ENCODE data around the gene UBE2R2. TPM values are rescaled to one million over a fixed set of nuclear protein-coding genes. Genes with fewer than 3 reads are reported as not detected.

Gene UBE2R2
- total and polyA plus RNA-seq, 2 of the 8 experiments (the other 6 are each of a cell fraction or from before 2014, with no cell fraction given): 19.4 to 42.1 TPM

- CTCF ChIA-PET (ENCODE audit: partially characterized antibody): interaction anchor here (0.7 to 6.5 kb wide), 25 partner anchors 11 to 807 kb away, joined by 3 to 70 read pairs (median 4); partner anchors contain the start of gene DCAF12
- no peak for DNase-seq (ENCODE audit: low read depth in 1 of 2, low spot score in 2 of 2)
- H3K4ac ChIP-seq (replicated peaks; ENCODE audit: insufficient read length, low read depth, low read length): no peak overlapping the region
- TF ChIP-seq CBX5 (IDR thresholded peaks at IDR 0.05; ENCODE audit: low read depth, low read length) (no peak), SIRT6 (IDR thresholded peaks at IDR 0.05; ENCODE audit: low read length) (no peak), EZH2 (IDR thresholded peaks at IDR 0.05; ENCODE audit: low read depth, low read length, severe bottlenecking) (no peak), USF2 (IDR thresholded peaks at IDR 0.05; ENCODE audit: low read length) (no peak), SUZ12 (IDR thresholded peaks at IDR 0.05; ENCODE audit: low read length) (no peak), ATF2 (IDR thresholded peaks at IDR 0.05; ENCODE audit: low read length) (no peak), CHD1 (IDR thresholded peaks at IDR 0.05; ENCODE audit: low read depth, low read length) (no peak), RNF2 (IDR thresholded peaks at IDR 0.05; ENCODE audit: borderline replicate concordance, low read depth, low read length, missing control alignments, poor library complexity, severe bottlenecking) (no peak), SIX5 (IDR thresholded peaks at IDR 0.05; ENCODE audit: low read depth, low read length) (no peak)
Observed at GRCh38 chr9:33923998-33924701, 107.2 kb downstream of the UBE2R2 start.

More at GRCh38 chr9:33923998-33924701, 107.2 kb downstream of the UBE2R2 start:
- no peak overlapping the region for H4K5ac ChIP-seq (ENCODE audit: insufficient read length, low read depth, low read length)
- 89% methylated on average over 14 of the region's 14 CpGs; no CpG with 5 or more reads in 1 of the 2 experiments for WGBS, 2 experiments (ENCODE audit: extremely low coverage in 1 of 2, insufficient coverage in 1 of 2, insufficient read length in 1 of 2, insufficient replicate concordance in 2 of 2, low coverage in 1 of 2, low lambda C conversion rate in 2 of 2, missing lambda C conversion rate in 1 of 2)
- POLR2A ChIA-PET (ENCODE audit: partially characterized antibody): interaction anchor here (1.2 to 3.2 kb wide), 3 partner anchors 24 to 124 kb away, joined by 3 to 10 read pairs (median 3); partner anchors contain the start of gene UBAP2
- no peaks in the 10 kb centered on the region for H3K79me2 ChIP-seq (ENCODE audit: control insufficient read depth in 1 of 2, insufficient read depth in 2 of 2, low read length in 2 of 2)
- no peak overlapping the region for H2BK15ac ChIP-seq (ENCODE audit: low read length)
- H2BK120ac ChIP-seq (replicated peaks; ENCODE audit: low read depth, low read length): no peak overlapping the region
- H3K79me1 ChIP-seq (ENCODE audit: low read depth, low read length): no peaks in the 10 kb centered on the region
- 0 out of 2 replicates have a peak overlapping the region, but pooled peaks have one; percentile 4 for H3K27ac ChIP-seq (ENCODE audit: low read depth, low read length)
- H3K36me3 ChIP-seq (ENCODE audit: control insufficient read depth in 2 of 4, insufficient read depth in 4 of 4, low read length in 3 of 4): peaks cover 56 to 83% (median 70%) of the 10 kb centered on the region in 4 experiments
- H2BK12ac ChIP-seq (ENCODE audit: low read depth, low read length): no peak overlapping the region
- H3K56ac ChIP-seq (replicated peaks; ENCODE audit: insufficient read length, low read depth, low read length): no peak overlapping the region
- H3K9me3 ChIP-seq (ENCODE audit: insufficient read depth in 2 of 2, low read depth in 1 of 2, low read length in 1 of 2): no peaks in the 10 kb centered on the region
- no peak overlapping the region for H3K4me3 ChIP-seq (ENCODE audit: extremely low read depth in 1 of 4, insufficient read depth in 2 of 4, low read depth in 3 of 4, low read length in 4 of 4)
- no peak overlapping the region for H3K9ac ChIP-seq (replicated peaks in 1 of 4; ENCODE audit: extremely low read depth in 1 of 4, low read depth in 3 of 4, low read length in 3 of 4)
- no peak overlapping the region for H3K4me2 ChIP-seq (ENCODE audit: insufficient read depth in 1 of 2, low read depth in 2 of 2, low read length in 2 of 2)
- H4K91ac ChIP-seq (replicated peaks; ENCODE audit: insufficient read length, low read length): no peak overlapping the region
- H4K8ac ChIP-seq (ENCODE audit: extremely low read depth, insufficient read depth, low read length): no peak overlapping the region
- no peak overlapping the region for H2BK20ac ChIP-seq (ENCODE audit: low read length)
- no peak overlapping the region for H2BK5ac ChIP-seq (ENCODE audit: low read depth, low read length)
- no peak overlapping the region for H2AK5ac ChIP-seq (ENCODE audit: low read depth, low read length)
- no peaks in the 10 kb centered on the region for H3K23me2 ChIP-seq (ENCODE audit: low read depth, low read length)
- H3K14ac ChIP-seq (ENCODE audit: insufficient read length): no peak overlapping the region
- H2AFZ ChIP-seq (ENCODE audit: low read length): no peak overlapping the region
- FAIRE-seq: no peak
- H3K4me1 ChIP-seq (replicated peaks in 1 of 4; ENCODE audit: control insufficient read depth in 3 of 4, insufficient read depth in 4 of 4, low read length in 3 of 4): peaks cover 0 to 4% (median under 1%) of the 10 kb centered on the region in 4 experiments; a peak in 2 of 7 replicates
- no peak overlapping the region for H3K18ac ChIP-seq (ENCODE audit: extremely low read depth, low read length)
- peaks cover 2 to 5% of the 10 kb centered on the region in 2 experiments for H4K20me1 ChIP-seq (replicated peaks in 1 of 2; ENCODE audit: control insufficient read depth in 1 of 2, insufficient read depth in 2 of 2, low read length in 2 of 2)
- H3K23ac ChIP-seq (ENCODE audit: insufficient read length): no peak overlapping the region
- no peaks in the 10 kb centered on the region for H3K27me3 ChIP-seq (replicated peaks in 1 of 4; ENCODE audit: control insufficient read depth in 3 of 4, extremely low read depth in 1 of 4, insufficient read depth in 3 of 4, low read length in 3 of 4)
